ENCODE results near the gene CDH4. TPM values are rescaled to one million over a fixed set of nuclear protein-coding genes. Genes with fewer than 3 reads are reported as not detected.

The CDH4 gene
- total and polyA plus RNA-seq, 2 of the 8 experiments (the other 6 are each of a cell fraction or from before 2014, with no cell fraction given): 4.3 to 7.9 TPM

- no peak for TF ChIP-seq SP1 (IDR thresholded peaks at IDR 0.05; ENCODE audit: low read depth, low read length)
- TF ChIP-seq SP4 (IDR thresholded peaks at IDR 0.05; ENCODE audit: low read length): no peak
- no peak for TF ChIP-seq SRF (IDR thresholded peaks at IDR 0.05; ENCODE audit: low read depth, low read length)
- TF ChIP-seq BCL11A (IDR thresholded peaks at IDR 0.05; ENCODE audit: low read depth in 2 of 2, low read length in 2 of 2): no peak
- TF ChIP-seq TAF1 (IDR thresholded peaks at IDR 0.05; ENCODE audit: low read depth, low read length): no peak
- no peak for TF ChIP-seq JUN (IDR thresholded peaks at IDR 0.05; ENCODE audit: low read depth, low read length)
- TF ChIP-seq KDM4A (IDR thresholded peaks at IDR 0.05; ENCODE audit: low read depth, low read length, severe bottlenecking): no peak
- TF ChIP-seq BRCA1 (IDR thresholded peaks at IDR 0.05; ENCODE audit: low read depth, low read length): no peak
- no peak for TF ChIP-seq EP300 (IDR thresholded peaks at IDR 0.05; ENCODE audit: borderline replicate concordance in 1 of 2, low read depth in 2 of 2, low read length in 2 of 2)
- no peak for TF ChIP-seq ZNF274 (IDR thresholded peaks at IDR 0.05; ENCODE audit: borderline replicate concordance, extremely low read depth, low read length)
- TF ChIP-seq TEAD4 (IDR thresholded peaks at IDR 0.05; ENCODE audit: low read depth, low read length): no peak
- no peak for TF ChIP-seq POU5F1 (IDR thresholded peaks at IDR 0.05; ENCODE audit: low read depth, low read length)
- TF ChIP-seq CBX5 (IDR thresholded peaks at IDR 0.05; ENCODE audit: low read depth, low read length): no peak
These were observed 675.2 kb downstream of the CDH4 start (continued) for GRCh38 chr20:61927193-61927825.

Measured in H1 (cell line).